ENCODE data around the gene MT1X.
A peak's percentile ranks its signal among the peaks of the same experiment; 100 is the strongest.

Gene MT1X

GRCh38 chr16:56682703-56683397, 580 bp downstream of the MT1X start:
- Mint-ChIP-seq H3K27me3 (no peaks in the 10 kb centered on the region), H3K4me1 (ENCODE audit: low read depth) (peaks cover 20% of the 10 kb centered on the region), H3K4me3 (peak overlapping the region; percentile 94), H3K36me3 (peaks cover 5% of the 10 kb centered on the region), H3K27ac (peak overlapping the region; percentile 96), H3K9me3 (ENCODE audit: low read depth) (no peaks in the 10 kb centered on the region)

- Mint-ChIP-seq H3K4me3 (peak overlapping the region; percentile 94), H3K9me3 (ENCODE audit: low read depth) (no peaks in the 10 kb centered on the region), H3K4me1 (ENCODE audit: low read depth) (peaks cover 20% of the 10 kb centered on the region), H3K27ac (peak overlapping the region; percentile 28), H3K27me3 (no peaks in the 10 kb centered on the region), H3K36me3 (peaks cover 5% of the 10 kb centered on the region)
Observed at GRCh38 chr16:56683424-56684172, 1.3 kb downstream of the MT1X start.

- Mint-ChIP-seq H3K4me3 (peak overlapping the region; percentile 94), H3K27me3 (no peaks in the 10 kb centered on the region), H3K9me3 (ENCODE audit: low read depth) (no peaks in the 10 kb centered on the region), H3K4me1 (ENCODE audit: low read depth) (peaks cover 20% of the 10 kb centered on the region), H3K36me3 (peaks cover 5% of the 10 kb centered on the region), H3K27ac (no peak overlapping the region)
Observed at GRCh38 chr16:56684256-56684925, 2.1 kb downstream of the MT1X start.

- Mint-ChIP-seq H3K27me3 (no peaks in the 10 kb centered on the region), H3K4me1 (ENCODE audit: low read depth) (peaks cover 20% of the 10 kb centered on the region), H3K4me3 (no peak overlapping the region), H3K36me3 (peaks cover 5% of the 10 kb centered on the region), H3K9me3 (ENCODE audit: low read depth) (no peaks in the 10 kb centered on the region), H3K27ac (no peak overlapping the region)
Observed at GRCh38 chr16:56684926-56685590, 2.8 kb downstream of the MT1X start.

- H3K4me3 Mint-ChIP-seq: no peak overlapping the region
- no peaks in the 10 kb centered on the region for H3K9me3 Mint-ChIP-seq (ENCODE audit: low read depth)
- peaks cover 16% of the 10 kb centered on the region for H3K4me1 Mint-ChIP-seq (ENCODE audit: low read depth)
- no peak overlapping the region for H3K27ac Mint-ChIP-seq
- H3K27me3 Mint-ChIP-seq: no peaks in the 10 kb centered on the region
- H3K36me3 Mint-ChIP-seq: peaks cover 5% of the 10 kb centered on the region
Observed at GRCh38 chr16:56686758-56687157, 4.5 kb downstream of the MT1X start.

- no peak overlapping the region for H3K27ac Mint-ChIP-seq
- H3K9me3 Mint-ChIP-seq (ENCODE audit: low read depth): no peaks in the 10 kb centered on the region
- H3K4me3 Mint-ChIP-seq: no peak overlapping the region
- H3K27me3 Mint-ChIP-seq: no peaks in the 10 kb centered on the region
- H3K36me3 Mint-ChIP-seq: peaks cover 5% of the 10 kb centered on the region
- peaks cover 6% of the 10 kb centered on the region for H3K4me1 Mint-ChIP-seq (ENCODE audit: low read depth)
Observed at GRCh38 chr16:56688762-56689161, 6.5 kb downstream of the MT1X start.

- Mint-ChIP-seq H3K4me1 (ENCODE audit: low read depth) (peaks cover 1% of the 10 kb centered on the region), H3K27ac (no peak overlapping the region), H3K9me3 (ENCODE audit: low read depth) (no peaks in the 10 kb centered on the region), H3K27me3 (no peaks in the 10 kb centered on the region), H3K4me3 (no peak overlapping the region), H3K36me3 (peaks cover 3% of the 10 kb centered on the region)
Observed at GRCh38 chr16:56689171-56689570, 6.9 kb downstream of the MT1X start.

- Mint-ChIP-seq H3K36me3 (peaks cover 3% of the 10 kb centered on the region), H3K27ac (no peak overlapping the region), H3K9me3 (ENCODE audit: low read depth) (no peaks in the 10 kb centered on the region), H3K27me3 (no peaks in the 10 kb centered on the region), H3K4me1 (ENCODE audit: low read depth) (no peaks in the 10 kb centered on the region), H3K4me3 (no peak overlapping the region)
Observed at GRCh38 chr16:56690420-56691122, 8.3 kb downstream of the MT1X start.

- Mint-ChIP-seq H3K4me3 (no peak overlapping the region), H3K27me3 (no peaks in the 10 kb centered on the region), H3K27ac (no peak overlapping the region), H3K9me3 (ENCODE audit: low read depth) (no peaks in the 10 kb centered on the region), H3K4me1 (ENCODE audit: low read depth) (no peaks in the 10 kb centered on the region), H3K36me3 (no peaks in the 10 kb centered on the region)
Observed at GRCh38 chr16:56691885-56692284, 9.6 kb downstream of the MT1X start.

- Mint-ChIP-seq H3K4me3 (no peak overlapping the region), H3K27me3 (no peaks in the 10 kb centered on the region), H3K9me3 (ENCODE audit: low read depth) (no peaks in the 10 kb centered on the region)
Observed at GRCh38 chr16:56695246-56695645, 13.0 kb downstream of the MT1X start.

GRCh38 chr16:56697456-56698155, 15.3 kb downstream of the MT1X start:
- H3K4me1 Mint-ChIP-seq (ENCODE audit: low read depth): peaks cover 10% of the 10 kb centered on the region
- H3K27me3 Mint-ChIP-seq: no peaks in the 10 kb centered on the region
- no peak overlapping the region for H3K4me3 Mint-ChIP-seq
- H3K9me3 Mint-ChIP-seq (ENCODE audit: low read depth): no peaks in the 10 kb centered on the region
- no peak overlapping the region for H3K27ac Mint-ChIP-seq
- no peaks in the 10 kb centered on the region for H3K36me3 Mint-ChIP-seq

More at GRCh38 chr16:56695246-56695645, 13.0 kb downstream of the MT1X start:
- Mint-ChIP-seq H3K36me3 (no peaks in the 10 kb centered on the region), H3K4me1 (ENCODE audit: low read depth) (no peaks in the 10 kb centered on the region), H3K27ac (no peak overlapping the region)

- no peaks in the 10 kb centered on the region for H3K27me3 Mint-ChIP-seq
- H3K36me3 Mint-ChIP-seq: no peaks in the 10 kb centered on the region
- peaks cover 10% of the 10 kb centered on the region for H3K4me1 Mint-ChIP-seq (ENCODE audit: low read depth)
- H3K27ac Mint-ChIP-seq: no peak overlapping the region
- H3K9me3 Mint-ChIP-seq (ENCODE audit: low read depth): no peaks in the 10 kb centered on the region
- no peak overlapping the region for H3K4me3 Mint-ChIP-seq
Observed at GRCh38 chr16:56700195-56700594, 17.9 kb downstream of the MT1X start.

- H3K9me3 Mint-ChIP-seq (ENCODE audit: low read depth): no peaks in the 10 kb centered on the region
- no peak overlapping the region for H3K27ac Mint-ChIP-seq
- H3K36me3 Mint-ChIP-seq: no peaks in the 10 kb centered on the region
- H3K4me1 Mint-ChIP-seq (ENCODE audit: low read depth): peaks cover 14% of the 10 kb centered on the region
- H3K4me3 Mint-ChIP-seq: no peak overlapping the region
- no peaks in the 10 kb centered on the region for H3K27me3 Mint-ChIP-seq
Observed at GRCh38 chr16:56700631-56701030, 18.4 kb downstream of the MT1X start.

- no peaks in the 10 kb centered on the region for H3K27me3 Mint-ChIP-seq
- no peak overlapping the region for H3K4me3 Mint-ChIP-seq
- H3K27ac Mint-ChIP-seq: no peak overlapping the region
- H3K9me3 Mint-ChIP-seq (ENCODE audit: low read depth): no peaks in the 10 kb centered on the region
- no peaks in the 10 kb centered on the region for H3K36me3 Mint-ChIP-seq
- H3K4me1 Mint-ChIP-seq (ENCODE audit: low read depth): peaks cover 14% of the 10 kb centered on the region
Observed at GRCh38 chr16:56701534-56701933, 19.3 kb downstream of the MT1X start.

All from activated naive CD8-positive, alpha-beta T cell (primary cell).